GM20000 (cell line): ENCODE results near the gene NHP2.
A peak's percentile ranks its signal among the peaks of the same experiment; 100 is the strongest.

Experiments
- DNase-seq: peaks from one replicate; pipeline ENCODE4 v3.0.0; 2012; ENCODE audit warnings: low spot score
- TF ChIP-seq, protein P1 (sequence below): IDR thresholded peaks from 2 replicates; pipeline ENCODE4 v1.5.1; 2012; ENCODE audit warnings: mild to moderate bottlenecking, control low read depth; ENCODE audit errors: extremely low read depth, missing control alignments

Gene NHP2

DNA sequence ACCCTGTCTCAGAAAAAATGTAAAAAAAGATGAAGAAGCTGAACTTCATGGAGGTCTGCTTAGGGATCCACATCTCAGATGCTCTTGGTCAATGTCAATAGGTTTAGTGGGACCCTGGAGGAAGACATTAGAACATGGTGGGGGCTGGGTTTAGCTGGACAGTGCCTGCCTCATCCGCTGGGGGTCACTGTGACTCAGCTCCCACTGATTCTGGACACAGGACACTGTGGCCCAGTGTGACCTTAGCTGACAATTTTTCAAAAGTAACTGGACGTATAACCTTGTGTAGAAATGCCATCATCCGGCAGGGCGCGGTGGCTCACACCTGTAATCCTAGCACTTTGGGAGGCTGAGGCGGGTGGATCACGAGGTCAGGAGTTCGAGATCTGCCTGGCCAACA is 43.3 kb upstream of the NHP2 start:
- peak; percentile 32 for DNase-seq
- TF ChIP-seq, protein P1, sequence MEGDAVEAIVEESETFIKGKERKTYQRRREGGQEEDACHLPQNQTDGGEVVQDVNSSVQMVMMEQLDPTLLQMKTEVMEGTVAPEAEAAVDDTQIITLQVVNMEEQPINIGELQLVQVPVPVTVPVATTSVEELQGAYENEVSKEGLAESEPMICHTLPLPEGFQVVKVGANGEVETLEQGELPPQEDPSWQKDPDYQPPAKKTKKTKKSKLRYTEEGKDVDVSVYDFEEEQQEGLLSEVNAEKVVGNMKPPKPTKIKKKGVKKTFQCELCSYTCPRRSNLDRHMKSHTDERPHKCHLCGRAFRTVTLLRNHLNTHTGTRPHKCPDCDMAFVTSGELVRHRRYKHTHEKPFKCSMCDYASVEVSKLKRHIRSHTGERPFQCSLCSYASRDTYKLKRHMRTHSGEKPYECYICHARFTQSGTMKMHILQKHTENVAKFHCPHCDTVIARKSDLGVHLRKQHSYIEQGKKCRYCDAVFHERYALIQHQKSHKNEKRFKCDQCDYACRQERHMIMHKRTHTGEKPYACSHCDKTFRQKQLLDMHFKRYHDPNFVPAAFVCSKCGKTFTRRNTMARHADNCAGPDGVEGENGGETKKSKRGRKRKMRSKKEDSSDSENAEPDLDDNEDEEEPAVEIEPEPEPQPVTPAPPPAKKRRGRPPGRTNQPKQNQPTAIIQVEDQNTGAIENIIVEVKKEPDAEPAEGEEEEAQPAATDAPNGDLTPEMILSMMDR = peak; percentile 45

DNA sequence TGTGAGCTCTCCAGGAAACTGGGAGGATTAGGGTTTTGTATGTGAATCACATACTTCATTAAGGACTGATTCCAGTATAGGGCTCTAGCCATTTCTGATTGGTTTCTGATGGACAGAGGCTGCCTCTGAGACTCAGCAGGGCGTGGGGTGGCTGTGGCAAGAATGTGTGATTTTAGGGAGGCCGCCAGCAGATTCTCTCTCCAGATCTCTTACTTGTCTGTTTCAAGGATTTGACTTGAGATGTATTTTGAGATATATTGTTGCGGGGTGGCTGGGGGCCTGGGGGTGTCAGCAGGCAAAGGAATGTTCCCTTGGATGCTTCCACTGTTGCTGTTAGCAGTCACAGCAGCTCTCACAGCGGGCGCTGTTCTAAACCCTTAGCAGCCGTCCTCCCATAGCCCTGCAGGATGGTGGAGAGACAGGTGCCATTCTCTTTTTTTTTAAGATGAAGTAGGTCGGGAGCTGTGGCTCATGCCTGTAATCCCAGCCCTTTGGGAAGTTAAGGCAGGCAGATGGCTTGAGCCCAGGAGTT is 42.7 kb upstream of the NHP2 start:
- TF ChIP-seq, protein P1 = no peak
- no peak for DNase-seq

DNA sequence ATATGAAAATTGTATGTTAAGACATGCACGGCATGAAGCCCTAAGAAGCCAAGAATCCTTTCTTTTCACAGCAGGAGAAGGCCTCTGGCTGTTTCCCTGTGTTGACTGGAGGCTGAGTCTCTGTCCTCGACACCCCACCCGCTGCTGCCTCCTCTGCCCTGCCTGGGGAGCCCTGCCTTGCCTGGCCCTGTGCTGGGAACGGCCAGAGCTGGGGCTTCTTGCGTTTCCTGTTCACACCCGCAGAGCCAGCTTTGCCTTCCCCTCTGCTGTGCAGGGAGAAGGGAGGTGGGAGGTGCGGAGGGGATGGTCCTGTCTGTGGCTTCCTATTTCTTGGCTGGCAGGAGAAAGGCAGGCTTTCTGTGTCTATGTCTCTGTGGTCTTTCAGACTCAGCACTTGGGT is 40.3 kb upstream of the NHP2 start:
- TF ChIP-seq, protein P1 = no peak

DNA sequence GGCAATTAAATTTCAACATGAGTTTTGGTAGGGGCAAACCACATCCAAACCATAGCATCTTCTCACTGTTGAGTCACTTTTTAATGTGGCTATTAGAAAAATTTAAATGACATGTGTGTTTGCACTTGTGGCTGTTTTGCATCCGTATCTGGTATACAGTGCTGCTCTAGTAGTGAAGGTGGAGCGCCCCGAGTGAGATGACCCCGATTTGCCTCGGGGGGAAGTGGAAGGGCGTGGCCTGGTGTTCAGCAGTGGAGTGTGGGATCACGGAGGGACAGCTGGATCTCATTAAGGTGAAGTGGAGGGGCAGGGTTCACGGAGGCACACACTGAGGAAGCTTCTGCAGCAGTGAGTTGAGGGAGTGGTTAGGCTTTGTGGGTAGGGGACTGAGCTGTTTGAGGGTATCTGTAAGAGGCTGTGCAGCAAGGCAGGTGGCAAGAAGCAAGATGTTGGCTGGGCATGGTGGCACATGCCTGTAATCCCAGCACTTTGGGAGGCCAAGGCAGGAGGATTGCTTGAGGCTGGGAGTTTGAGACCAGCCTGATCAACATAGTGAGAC is 39.6 kb upstream of the NHP2 start:
- DNase-seq = no peak
- TF ChIP-seq, protein P1 = no peak

More for the DNA sequence above, 40.3 kb upstream of the NHP2 start:
- no peak for DNase-seq

DNA sequence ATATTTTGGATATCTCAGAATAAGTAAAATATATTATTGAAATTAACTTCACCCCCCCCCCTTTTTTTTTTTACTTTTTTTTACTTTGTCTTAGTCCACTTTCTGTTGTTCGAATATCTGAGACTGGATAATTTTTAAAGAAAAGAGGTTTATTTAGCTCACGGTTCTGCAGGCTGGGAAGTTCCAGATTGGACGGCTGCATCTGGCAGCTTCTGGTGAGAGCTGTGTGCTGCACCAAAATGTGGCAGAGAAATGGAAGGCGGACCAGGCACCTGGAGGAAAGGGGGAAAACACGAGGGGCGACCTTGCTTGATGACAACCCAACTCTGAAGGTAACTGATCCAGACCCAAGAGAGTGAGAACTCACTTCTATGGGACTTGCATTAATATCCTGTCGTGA is 39.1 kb upstream of the NHP2 start:
- TF ChIP-seq, protein P1 = no peak

DNA sequence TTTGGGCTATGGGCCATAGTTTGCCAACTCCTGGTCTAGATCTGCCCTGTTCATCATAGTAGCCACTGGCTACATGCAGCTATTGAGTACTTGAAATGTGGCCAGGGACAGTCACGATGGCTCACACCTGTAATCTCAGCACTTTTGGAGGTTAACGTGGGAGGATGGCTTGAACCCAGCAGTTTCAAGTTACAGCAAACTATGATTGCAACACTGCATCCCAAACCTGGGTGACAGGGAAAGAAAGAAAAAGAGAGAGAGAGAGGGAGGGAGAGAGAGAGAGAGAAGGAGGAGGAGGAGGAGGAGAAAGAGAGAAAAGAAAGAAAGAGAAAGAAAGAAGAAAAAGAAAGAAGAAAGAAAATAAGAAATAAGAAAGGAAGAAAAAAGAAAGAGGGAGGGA is 38.6 kb upstream of the NHP2 start:
- TF ChIP-seq, protein P1 = no peak
- no peak for DNase-seq

More for the DNA sequence above, 39.1 kb upstream of the NHP2 start:
- no peak for DNase-seq

DNA sequence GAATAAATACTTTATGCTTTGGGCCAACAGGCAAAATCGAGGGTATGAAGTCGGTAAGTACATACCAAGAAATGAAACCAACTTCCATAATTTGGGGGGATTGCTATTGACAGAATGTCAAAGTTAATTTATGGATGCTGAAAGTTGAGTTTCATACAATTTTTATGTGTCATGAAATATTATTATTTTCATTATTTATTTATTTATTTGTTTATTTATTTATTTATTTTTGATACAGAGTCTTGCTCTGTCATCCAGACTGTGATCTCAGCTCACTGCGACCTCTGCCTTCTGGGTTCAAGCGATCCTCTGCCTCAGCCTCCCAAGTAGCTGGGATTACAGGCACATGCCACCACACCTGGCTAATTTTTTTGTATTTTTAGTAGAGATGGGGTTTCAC is 38.0 kb upstream of the NHP2 start:
- DNase-seq = no peak
- TF ChIP-seq, protein P1 = no peak
